NCI-H345 treated with DMSO at 0.1 percent for 48 hours (cell line): ENCODE data around the gene PRRC2B.

Experiments
- DNase-seq: peaks from one replicate; lab custom pipeline; 2025; ENCODE audit not compliant: unreplicated experiment; lab: John Stamatoyannopoulos, UW

Gene PRRC2B

DNA sequence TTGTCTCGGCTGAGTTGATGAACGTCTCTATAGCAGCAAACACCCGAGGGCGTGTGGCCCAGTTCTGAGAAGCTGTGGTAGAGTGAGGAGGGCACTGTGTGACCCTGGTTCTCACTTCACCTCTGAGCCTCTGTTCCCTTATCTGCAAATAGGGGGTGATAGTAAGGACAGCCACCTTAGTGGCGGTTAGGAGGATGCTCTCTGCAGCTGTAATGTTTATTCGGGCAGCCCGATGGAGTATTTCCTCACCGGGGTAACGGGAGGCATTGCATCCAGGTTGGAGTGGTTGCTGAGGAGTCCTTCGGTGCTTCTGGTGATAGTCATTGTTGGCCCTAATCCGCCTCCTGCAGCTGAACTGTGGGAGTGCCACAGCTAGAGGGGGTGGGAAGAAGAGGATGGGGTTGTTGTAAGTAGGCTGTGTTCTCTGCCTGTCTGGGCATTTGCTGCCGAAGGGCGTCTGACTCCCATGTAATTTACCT is 13.9 kb downstream of the PRRC2B start:
- peak; percentile 54 for DNase-seq

DNA sequence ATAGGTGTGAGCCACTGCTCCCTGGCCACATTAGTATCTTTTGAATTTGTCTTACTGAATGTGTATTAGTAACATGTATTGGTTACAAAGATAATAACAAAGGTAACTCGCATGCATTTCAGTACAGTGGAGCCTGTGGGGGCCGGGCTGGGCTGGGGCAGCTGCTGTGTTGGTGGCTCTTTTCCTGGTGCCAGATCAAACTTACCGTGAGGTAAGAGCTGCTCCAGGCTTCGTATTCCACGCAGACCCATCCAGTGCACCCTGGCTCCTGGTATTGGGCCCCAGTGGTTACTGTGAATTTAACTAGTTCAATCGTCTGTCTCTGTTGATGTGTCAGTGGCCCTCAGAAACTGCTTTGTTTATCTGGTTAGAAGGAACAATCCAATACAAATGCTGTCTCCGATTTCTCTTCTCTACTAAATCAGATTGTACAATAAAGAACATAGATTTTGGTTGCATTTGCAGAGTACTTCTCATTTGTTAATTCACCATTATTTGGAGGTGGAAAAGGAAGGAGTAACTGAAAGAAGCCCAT is 15.6 kb downstream of the PRRC2B start:
- DNase-seq = no peak

- DNase-seq = no peak
These were observed 16.2 kb downstream of the PRRC2B start for GRCh38 chr9:131410044-131410491.

- DNase-seq = no peak
These were observed 18.1 kb downstream of the PRRC2B start for GRCh38 chr9:131411719-131412681.

GRCh38 chr9:131416509-131416908 is 22.6 kb downstream of the PRRC2B start:
- no peak for DNase-seq

GRCh38 chr9:131417264-131418142 is 23.6 kb downstream of the PRRC2B start:
- no peak for DNase-seq

DNA sequence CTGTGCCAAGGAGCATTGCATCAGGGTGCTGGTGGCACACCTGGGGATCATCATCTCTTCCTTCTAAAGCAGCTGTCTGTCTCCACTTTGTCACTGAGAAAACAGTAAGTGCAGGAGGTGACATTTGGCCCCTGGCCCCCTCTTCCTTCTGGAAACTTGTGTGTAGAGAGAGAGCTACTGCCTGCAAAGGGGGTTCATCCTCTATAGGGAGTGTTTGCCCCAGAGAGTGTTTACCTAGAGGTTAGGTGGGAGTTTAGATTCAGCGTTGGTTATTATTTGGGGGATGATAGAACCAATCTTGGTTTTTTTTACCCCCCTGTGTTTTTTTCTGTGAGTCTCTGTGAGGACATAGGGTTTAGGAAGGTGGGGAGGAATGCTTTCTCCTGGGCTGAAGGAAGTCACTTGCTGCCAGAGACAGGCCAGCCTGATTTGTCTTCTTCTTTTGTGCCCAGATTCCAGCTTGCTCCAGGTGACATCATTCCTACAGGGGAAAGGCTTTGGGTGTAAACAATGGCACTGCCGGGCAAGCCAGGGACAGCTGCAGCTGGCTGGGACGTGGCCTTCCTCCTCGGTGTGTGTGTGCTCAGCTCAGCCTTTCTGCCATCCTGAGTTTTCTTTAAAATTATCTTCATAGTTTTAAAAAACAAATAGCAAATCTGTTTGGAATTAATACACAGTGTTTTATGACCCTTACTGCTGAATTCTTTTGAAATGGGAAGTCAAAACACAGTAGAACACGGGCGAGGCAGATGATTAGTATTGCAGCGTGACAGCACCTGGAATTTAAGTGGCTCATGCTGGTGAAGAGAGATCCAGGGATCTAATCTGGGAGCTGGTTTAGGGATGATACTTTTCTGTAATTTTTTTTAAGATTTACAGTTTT is 24.5 kb downstream of the PRRC2B start:
- peak; percentile 76 for DNase-seq

DNA sequence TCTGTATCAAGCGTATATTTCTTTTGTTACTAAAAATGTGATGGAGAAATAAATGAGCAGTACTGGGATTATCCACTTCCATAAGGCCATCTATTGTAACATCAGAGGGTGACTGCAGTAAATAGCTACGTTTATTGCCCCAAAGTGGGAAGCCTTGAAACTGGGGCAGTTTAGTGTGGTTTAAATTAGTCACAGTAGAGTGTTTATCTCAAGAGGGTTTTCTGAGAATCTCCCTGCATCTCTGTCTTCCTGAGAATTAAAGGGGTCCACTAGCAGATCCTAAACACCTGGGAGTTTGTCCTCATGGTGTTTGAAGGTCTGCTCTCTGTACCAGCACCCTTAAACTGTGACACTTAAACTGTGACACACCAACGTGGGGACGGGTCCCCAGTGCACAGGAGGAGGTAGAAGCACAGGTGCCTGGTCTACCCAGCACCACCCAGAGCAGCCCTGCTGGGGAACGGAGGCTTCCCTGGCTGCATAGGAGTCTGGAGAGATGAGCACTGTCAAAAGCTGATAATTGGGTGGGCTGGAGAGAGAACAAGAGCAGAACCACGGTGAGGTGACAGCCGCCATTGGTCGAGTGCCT is 25.2 kb downstream of the PRRC2B start:
- DNase-seq = no peak

GRCh38 chr9:131419716-131420115 is 25.8 kb downstream of the PRRC2B start:
- DNase-seq = no peak

DNA sequence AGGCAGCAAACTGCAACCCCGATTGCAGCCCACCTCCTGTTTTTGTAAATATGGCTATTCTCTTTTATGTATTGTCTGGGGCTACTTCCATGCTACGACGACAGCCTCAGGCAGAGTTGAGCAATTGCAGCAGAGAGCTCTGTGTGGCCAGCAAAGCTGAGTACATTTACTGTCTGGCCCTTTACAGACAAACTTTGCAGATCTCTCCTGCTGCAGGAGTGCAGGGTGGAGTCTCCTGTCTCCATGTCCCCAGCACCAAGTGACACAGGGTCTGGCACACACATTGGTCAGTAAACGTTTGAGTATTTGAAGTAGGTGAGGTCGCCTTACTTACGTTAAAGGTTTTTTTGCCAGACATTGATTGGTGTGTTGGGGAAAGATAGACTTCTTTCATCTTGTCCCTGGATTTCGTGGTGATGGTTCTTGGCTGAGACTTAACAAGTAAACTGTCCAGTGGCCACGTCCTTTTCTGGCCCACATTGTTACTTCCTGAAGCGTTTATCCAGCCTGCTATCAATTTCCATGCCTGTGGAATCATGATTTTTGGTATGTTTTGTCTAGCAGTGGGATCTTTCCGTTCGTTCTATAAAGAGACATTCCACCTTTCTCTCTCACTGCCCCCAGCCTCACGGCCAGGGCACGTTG is 27.2 kb downstream of the PRRC2B start:
- DNase-seq = no peak

GRCh38 chr9:131421691-131422090 is 27.8 kb downstream of the PRRC2B start:
- DNase-seq = no peak

DNA sequence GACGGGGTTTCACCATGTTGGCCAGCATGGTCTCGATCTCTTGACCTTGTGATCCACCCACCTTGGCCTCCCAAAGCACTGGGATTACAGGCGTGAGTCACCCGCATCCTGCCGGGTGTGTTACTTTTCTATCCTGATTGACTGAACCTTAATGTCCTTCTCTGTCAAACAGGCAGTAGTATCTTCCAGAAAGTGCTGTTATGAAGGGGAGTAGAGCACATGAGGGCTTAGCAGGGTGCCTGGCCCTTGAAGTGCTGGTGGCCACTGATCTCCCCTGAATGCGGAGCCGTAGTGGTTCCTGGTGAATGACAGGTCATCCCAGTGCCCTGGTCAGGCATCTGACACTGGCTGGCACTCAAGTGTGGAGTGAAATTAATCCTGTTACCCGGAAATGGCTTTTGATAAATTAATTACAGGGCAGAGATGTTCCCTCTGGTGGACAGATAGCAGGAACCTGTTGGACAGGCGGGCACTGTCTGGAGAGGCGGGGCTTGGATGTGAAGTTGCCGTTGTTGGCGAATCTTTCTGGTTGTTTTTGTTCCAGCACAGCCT is 28.4 kb downstream of the PRRC2B start:
- DNase-seq = no peak

- no peak for DNase-seq
These were observed 29.3 kb downstream of the PRRC2B start for GRCh38 chr9:131423171-131423581.

DNA sequence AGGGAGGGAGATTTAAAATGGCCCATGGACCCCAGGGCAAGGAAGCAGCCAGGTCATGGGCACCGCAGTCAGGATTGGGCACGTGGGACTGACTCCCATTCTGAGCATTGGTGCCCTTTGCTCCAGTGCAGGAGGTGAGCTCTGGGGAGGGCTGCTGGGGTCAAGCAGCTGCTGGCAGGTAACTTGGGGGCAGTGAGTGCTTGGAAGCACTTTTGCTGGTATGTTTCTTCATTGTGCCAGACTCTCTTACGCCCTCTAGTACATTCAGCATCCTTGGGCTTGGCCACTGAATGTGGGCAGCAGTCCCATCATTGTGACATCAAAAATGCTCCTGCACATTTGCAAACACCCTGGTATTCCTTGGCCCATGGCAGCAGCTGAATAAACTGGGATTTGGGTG is 32.7 kb downstream of the PRRC2B start:
- no peak for DNase-seq

DNA sequence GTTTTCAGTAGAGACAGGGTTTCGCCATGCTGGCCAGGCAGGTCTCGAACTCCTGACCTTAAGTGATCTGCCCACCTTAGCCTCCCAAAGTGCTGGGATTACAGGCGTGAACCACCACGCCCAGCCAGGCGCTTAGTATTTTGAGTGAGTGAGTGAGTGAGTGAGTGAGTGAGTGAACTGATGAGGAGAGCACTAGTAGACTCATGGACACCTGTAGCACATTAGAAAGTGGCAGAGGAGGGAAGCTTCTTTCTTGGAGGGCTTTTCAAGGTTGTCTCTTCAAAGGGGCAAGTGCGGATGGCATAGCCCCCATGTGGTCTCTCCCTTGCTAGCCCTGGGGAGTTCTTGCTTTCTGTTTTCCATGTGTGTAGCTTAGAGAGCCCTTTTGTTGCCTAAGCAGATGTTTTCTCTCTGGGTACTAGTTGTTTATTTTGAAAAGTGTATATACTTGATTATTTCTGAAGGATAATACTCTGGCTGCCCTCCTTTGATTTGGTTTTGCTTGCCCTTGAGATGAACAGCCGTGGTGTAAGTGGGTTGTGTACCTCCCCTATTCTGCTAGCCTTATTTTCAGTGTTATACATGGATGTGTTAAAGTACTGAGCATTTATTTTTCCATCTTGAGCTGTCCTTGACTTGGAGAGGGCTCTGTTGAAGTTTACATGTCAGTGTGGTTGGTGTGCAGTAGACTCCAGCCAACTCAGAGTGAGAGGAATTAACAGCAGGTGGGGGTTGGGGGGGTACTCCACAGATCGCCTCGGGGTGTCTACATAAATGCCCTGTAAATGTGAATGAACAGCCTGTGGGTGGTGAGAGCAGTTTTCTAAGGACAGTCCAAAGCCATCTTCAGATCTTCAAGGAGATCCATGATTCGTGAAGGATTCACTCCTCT is 35.5 kb downstream of the PRRC2B start:
- no peak for DNase-seq

GRCh38 chr9:131432050-131432449 is 38.2 kb downstream of the PRRC2B start:
- DNase-seq = no peak

DNA sequence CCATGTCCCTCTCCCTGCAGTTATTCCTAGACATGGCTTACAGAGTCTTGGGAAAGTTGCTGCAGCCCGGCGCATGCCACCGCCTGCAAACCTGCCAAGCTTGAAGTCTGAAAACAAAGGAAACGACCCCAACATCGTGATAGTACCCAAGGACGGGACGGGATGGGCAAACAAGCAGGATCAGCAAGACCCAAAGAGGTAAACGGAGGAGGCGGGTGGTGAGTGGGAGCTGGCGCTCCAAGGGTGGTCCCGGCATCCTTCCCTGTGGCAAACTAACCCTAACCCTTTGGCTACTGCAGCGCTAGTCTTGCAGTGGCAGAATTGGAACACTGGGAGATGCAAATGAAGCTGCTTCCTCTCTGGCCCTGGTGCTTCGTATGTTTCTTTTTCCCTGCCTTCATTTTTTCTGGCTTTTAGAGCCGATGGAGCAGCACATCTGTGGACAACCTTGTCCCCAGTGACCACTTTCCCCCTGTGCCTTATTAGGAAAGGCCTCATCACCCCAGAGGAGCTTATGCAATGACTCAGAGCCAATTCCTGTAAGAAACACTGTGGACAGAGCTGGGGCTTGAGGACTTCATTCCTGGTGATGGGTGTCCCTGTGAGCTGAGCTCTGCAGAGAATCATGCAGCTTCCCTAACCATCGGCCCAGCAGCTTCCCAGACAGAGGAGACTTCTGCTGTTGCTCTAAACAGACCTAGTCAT is 38.9 kb downstream of the PRRC2B start:
- no peak for DNase-seq
